ENCODE measurements around the gene TNFRSF17. TPM values are rescaled to one million over a fixed set of nuclear protein-coding genes. Genes with fewer than 3 reads are reported as not detected.
"Not testable (repeated sequence)": the region's sequence is repeated elsewhere in the genome, so short reads cannot be mapped to it uniquely, and the experiment has no call there.

Gene TNFRSF17
- total and polyA plus RNA-seq, 2 donors (not counting 3 experiments of a cell fraction or from before 2014, with no cell fraction given): not detected

- intact Hi-C loops (cut with micrococcal nuclease) (no loop called here), dilution Hi-C loops (cut with MboI; ENCODE audit: extremely low pct_ligation_motif_present, low sequenced_read_pairs) (no loop called here)
- no peaks in the 10 kb centered on the region for H4K20me1 ChIP-seq (replicated peaks; ENCODE audit: control insufficient read depth, extremely low read depth, insufficient read depth, low read length)
- no peak for FAIRE-seq
- H3K9me3 ChIP-seq (replicated peaks; ENCODE audit: control insufficient read depth, insufficient read depth, low read length): no peaks in the 10 kb centered on the region
- H3K36me3 ChIP-seq (ENCODE audit: control insufficient read depth in 2 of 2, extremely low read depth in 1 of 2, insufficient read depth in 2 of 2, low read length in 2 of 2): no peaks in the 10 kb centered on the region
- no peak overlapping the region for H3K9ac ChIP-seq (replicated peaks; ENCODE audit: extremely low read depth, insufficient read depth, low read length)
- no TSS peak for BruUV-seq (replicated peaks)
- H2AFZ ChIP-seq (ENCODE audit: low read depth, low read length): no peak overlapping the region
- ChIA-PET CTCF (interaction anchor here (0.7 to 2.6 kb wide), 2 partner anchors 110 to 488 kb away, joined by 3 to 10 read pairs; no protein-coding TSS in a partner anchor), POLR2A (no interaction called here)
- H3K4me1 ChIP-seq (ENCODE audit: control insufficient read depth, extremely low read depth, insufficient read depth, low read length): no peaks in the 10 kb centered on the region
- no peak overlapping the region for H3K4me2 ChIP-seq (ENCODE audit: insufficient read depth, low read length)
- H3K4me3 ChIP-seq (replicated peaks in 1 of 3; ENCODE audit: insufficient read depth in 1 of 3, low read depth in 1 of 3, low read length in 3 of 3): no peak overlapping the region
- no peaks in the 10 kb centered on the region for H3K27me3 ChIP-seq (ENCODE audit: control insufficient read depth in 2 of 2, insufficient read depth in 2 of 2, low read length in 2 of 2)
- no peak for DNase-seq (ENCODE audit: low read depth, low spot score)
- H3K9me1 ChIP-seq (replicated peaks; ENCODE audit: control insufficient read depth, extremely low read depth, insufficient read depth, low read length): no peaks in the 10 kb centered on the region
- TF ChIP-seq GATA2 (IDR thresholded peaks at IDR 0.05; ENCODE audit: insufficient read depth, insufficient read length, low read depth, low read length) (no peak), CTCF (IDR thresholded peaks at IDR 0.05; ENCODE audit: extremely low read depth in 1 of 2, insufficient read depth in 1 of 2, low read depth in 1 of 2, low read length in 2 of 2) (no peak), POLR2A (IDR thresholded peaks at IDR 0.05; ENCODE audit: low read depth, low read length) (no peak), FOS (IDR thresholded peaks at IDR 0.05; ENCODE audit: borderline replicate concordance, insufficient read depth, low read length) (no peak), JUN (IDR thresholded peaks at IDR 0.05; ENCODE audit: borderline replicate concordance, insufficient read depth, insufficient read length, low read depth) (no peak), MYC (IDR thresholded peaks at IDR 0.05; ENCODE audit: low read depth, low read length) (no peak), EZH2 (IDR thresholded peaks at IDR 0.05; ENCODE audit: borderline replicate concordance, low read depth, low read length, severe bottlenecking) (no peak), POLR2AphosphoS5 (IDR thresholded peaks at IDR 0.05; ENCODE audit: insufficient read depth, low read depth, low read length) (no peak)
- H3K79me2 ChIP-seq (ENCODE audit: control insufficient read depth, insufficient read depth, low read length): no peaks in the 10 kb centered on the region
- H3K27ac ChIP-seq (ENCODE audit: insufficient read depth, low read depth, low read length): no peak overlapping the region
Measured at GRCh38 chr16:11957591-11958395, 7.2 kb upstream of the TNFRSF17 start.

GRCh38 chr16:11962457-11962856 lies 2.6 kb upstream of the TNFRSF17 start:
- H3K79me2 ChIP-seq (ENCODE audit: control insufficient read depth, insufficient read depth, low read length); intact Hi-C loops (cut with micrococcal nuclease); CTCF ChIA-PET; H4K20me1 ChIP-seq (replicated peaks; ENCODE audit: control insufficient read depth, extremely low read depth, insufficient read depth, low read length); H3K4me2 ChIP-seq (ENCODE audit: insufficient read depth, low read length); H2AFZ ChIP-seq (ENCODE audit: low read depth, low read length); H3K27ac ChIP-seq (ENCODE audit: insufficient read depth, low read depth, low read length); FAIRE-seq; H3K36me3 ChIP-seq (ENCODE audit: control insufficient read depth in 2 of 2, extremely low read depth in 1 of 2, insufficient read depth in 2 of 2, low read length in 2 of 2); BruUV-seq (replicated peaks); H3K4me1 ChIP-seq (ENCODE audit: control insufficient read depth, extremely low read depth, insufficient read depth, low read length); H3K4me3 ChIP-seq (replicated peaks in 1 of 3; ENCODE audit: insufficient read depth in 1 of 3, low read depth in 1 of 3, low read length in 3 of 3); H3K9ac ChIP-seq (replicated peaks; ENCODE audit: extremely low read depth, insufficient read depth, low read length); H3K9me1 ChIP-seq (replicated peaks; ENCODE audit: control insufficient read depth, extremely low read depth, insufficient read depth, low read length); H3K27me3 ChIP-seq (ENCODE audit: control insufficient read depth in 2 of 2, insufficient read depth in 2 of 2, low read length in 2 of 2); dilution Hi-C loops (cut with MboI; ENCODE audit: extremely low pct_ligation_motif_present, low sequenced_read_pairs); POLR2A ChIA-PET; DNase-seq (ENCODE audit: low read depth, low spot score); H3K9me3 ChIP-seq (replicated peaks; ENCODE audit: control insufficient read depth, insufficient read depth, low read length): not testable (repeated sequence)

- H3K27ac ChIP-seq (ENCODE audit: insufficient read depth, low read depth, low read length); H3K36me3 ChIP-seq (ENCODE audit: control insufficient read depth in 2 of 2, extremely low read depth in 1 of 2, insufficient read depth in 2 of 2, low read length in 2 of 2); H3K4me2 ChIP-seq (ENCODE audit: insufficient read depth, low read length); H3K9me3 ChIP-seq (replicated peaks; ENCODE audit: control insufficient read depth, insufficient read depth, low read length); dilution Hi-C loops (cut with MboI; ENCODE audit: extremely low pct_ligation_motif_present, low sequenced_read_pairs); H3K79me2 ChIP-seq (ENCODE audit: control insufficient read depth, insufficient read depth, low read length); H3K9me1 ChIP-seq (replicated peaks; ENCODE audit: control insufficient read depth, extremely low read depth, insufficient read depth, low read length); DNase-seq (ENCODE audit: low read depth, low spot score); H3K4me3 ChIP-seq (replicated peaks in 1 of 3; ENCODE audit: insufficient read depth in 1 of 3, low read depth in 1 of 3, low read length in 3 of 3); intact Hi-C loops (cut with micrococcal nuclease); H3K9ac ChIP-seq (replicated peaks; ENCODE audit: extremely low read depth, insufficient read depth, low read length); H2AFZ ChIP-seq (ENCODE audit: low read depth, low read length); H4K20me1 ChIP-seq (replicated peaks; ENCODE audit: control insufficient read depth, extremely low read depth, insufficient read depth, low read length); POLR2A ChIA-PET; H3K4me1 ChIP-seq (ENCODE audit: control insufficient read depth, extremely low read depth, insufficient read depth, low read length); BruUV-seq (replicated peaks); H3K27me3 ChIP-seq (ENCODE audit: control insufficient read depth in 2 of 2, insufficient read depth in 2 of 2, low read length in 2 of 2): not testable (repeated sequence)
- peak; percentile 73 for FAIRE-seq
- CTCF ChIA-PET: interaction anchor here (1.9 kb wide), 2 partner anchors 14 to 105 kb away, joined by 4 to 7 read pairs; no protein-coding TSS in a partner anchor
Measured at GRCh38 chr16:11962978-11963377, 2.0 kb upstream of the TNFRSF17 start.
